ENCODE measurements around the gene IL12RB1. TPM values are rescaled to one million over a fixed set of nuclear protein-coding genes. Genes with fewer than 3 reads are reported as not detected.

Gene IL12RB1
- total and polyA plus RNA-seq, 2 of the 13 experiments (the other 11 are each of a cell fraction or from before 2014, with no cell fraction given): 0.03 to 0.04 TPM

GRCh38 chr19:18109733-18110608 lies 23.2 kb upstream of the IL12RB1 start (continued):
- TF ChIP-seq RERE (CRISPR knock-in tag; IDR thresholded peaks at IDR 0.05; ENCODE audit: low read depth) (no peak), ZFP36 (IDR thresholded peaks at IDR 0.05; ENCODE audit: borderline replicate concordance, low read depth, low read length, partially characterized antibody) (peak; percentile 81)

GRCh38 chr19:18109341-18109732 lies 22.6 kb upstream of the IL12RB1 start:
- BruUV-seq (replicated peaks): no TSS peak
- CTCF ChIA-PET (ENCODE audit: low intra/inter-chr PET ratio, low total read pairs): no interaction called here
- TF ChIP-seq ONECUT2 (CRISPR knock-in tag; IDR thresholded peaks at IDR 0.05): peak; percentile 82
- 0 out of 2 replicates have a peak, but pooled peaks have one; percentile 46 for TF ChIP-seq ZNF292 (CRISPR knock-in tag; IDR thresholded peaks at IDR 0.05; ENCODE audit: borderline replicate concordance, low read depth)
- no peak for TF ChIP-seq CBX1 (IDR thresholded peaks at IDR 0.05; ENCODE audit: low read depth)
- peak; percentile 26; the same call in 1 of the 2 replicates for TF ChIP-seq YEATS2 (CRISPR knock-in tag; IDR thresholded peaks at IDR 0.05; ENCODE audit: borderline replicate concordance)
- TF ChIP-seq SRSF1 (optimal IDR thresholded peaks at IDR 0.05; ENCODE audit: low read depth, low read length): peak; percentile 77
- TF ChIP-seq NR0B2 (CRISPR knock-in tag; IDR thresholded peaks at IDR 0.05): no peak
- no peak for TF ChIP-seq KAT7 (CRISPR knock-in tag; IDR thresholded peaks at IDR 0.05; ENCODE audit: borderline replicate concordance)
- TF ChIP-seq ZNF33B (CRISPR knock-in tag; IDR thresholded peaks at IDR 0.05): no peak; the same call in 1 of the 2 replicates
- peak in 1 of 2 experiments; percentile 62; a peak in 2 of 4 replicates for TF ChIP-seq HMGXB4 (CRISPR knock-in tag; IDR thresholded peaks at IDR 0.05; ENCODE audit: borderline replicate concordance in 1 of 2, low read depth in 1 of 2)
- no peak for TF ChIP-seq ZNF530 (CRISPR knock-in tag; IDR thresholded peaks at IDR 0.05; ENCODE audit: low read depth)
- TF ChIP-seq ZBTB42 (CRISPR knock-in tag; IDR thresholded peaks at IDR 0.05): 0 out of 2 replicates have a peak, but pooled peaks have one; percentile 23

More at GRCh38 chr19:18109341-18109732, 22.6 kb upstream of the IL12RB1 start:
- no peaks in the 10 kb centered on the region for H3K27me3 ChIP-seq (ENCODE audit: control insufficient read depth in 1 of 2, insufficient read depth in 2 of 2, low read length in 2 of 2)
- H4K20me1 ChIP-seq (ENCODE audit: insufficient read depth, low read length): no peaks in the 10 kb centered on the region
- POLR2A ChIA-PET: interaction anchor here (0.5 to 2.7 kb wide), 21 partner anchors 8 to 219 kb away, joined by 3 to 18 read pairs (median 5); partner anchors contain the start of genes IFI30, IL12RB1, IQCN and JUND
- peak; percentile 58 for FAIRE-seq
- no peak overlapping the region for H2AFZ ChIP-seq (ENCODE audit: low read length)
- H3K36me3 ChIP-seq (replicated peaks in 1 of 2; ENCODE audit: control insufficient read depth in 1 of 2, insufficient read depth in 2 of 2, low read length in 2 of 2): 0 out of 5 replicates have a peak, but pooled peaks cover 0 to 5% of the 10 kb centered on the region in 2 experiments
- H3K27ac ChIP-seq (ENCODE audit: extremely low read length, insufficient read depth, low read length): peak overlapping the region; percentile 94
- peak; percentile 78 for ATAC-seq
- in situ Hi-C loops (cut with HindIII; ENCODE audit: extremely low pct_ligation_motif_present, low pct_unique_long_range_greater_than_20kb): no loop called here
- H3K79me2 ChIP-seq (ENCODE audit: insufficient read depth, low read length): no peaks in the 10 kb centered on the region
- H3K9me3 ChIP-seq (ENCODE audit: low read length): no peaks in the 10 kb centered on the region
- WGBS (ENCODE audit: low lambda C conversion rate): 0% methylated on average over 3 of the region's 12 CpGs
- peak overlapping the region; percentile 93 for H3K4me2 ChIP-seq (ENCODE audit: low read depth, low read length)
- intact Hi-C loops (cut with micrococcal nuclease; ENCODE audit: unreplicated experiment): no loop called here
- H3K4me3 ChIP-seq (replicated peaks in 1 of 3; ENCODE audit: insufficient read depth in 1 of 3, low read depth in 2 of 3, low read length in 3 of 3): peak overlapping the region; percentile 78 to 92 (median 88)
- H3K4me1 ChIP-seq (ENCODE audit: insufficient read depth, low read length): peaks cover 46% of the 10 kb centered on the region
- peak; percentile 53 for DNase-seq (ENCODE audit: low spot score)
- peak overlapping the region; percentile 79 for H3K9ac ChIP-seq (ENCODE audit: insufficient read depth, low read depth, low read length)
